Fibroblast of lung (primary cell): ENCODE results near the gene PDLIM7. TPM values are rescaled to one million over a fixed set of nuclear protein-coding genes. Genes with fewer than 3 reads are reported as not detected.

Source experiments
- DNase-seq, 2 donors: peaks; one replicate each; pipeline versions ENCODE4 v3.0.0 to v3.0.0-alpha.2; 2010; ENCODE audit warnings: low read depth in 2 of 2
- H2AFZ ChIP-seq: 2 replicates; pipeline ENCODE4 v1.5.1; 2012; ENCODE audit warnings: low read length, control low read depth, inconsistent platforms
- H3K27ac ChIP-seq: 2 replicates; pipeline ENCODE4 v1.5.1; 2011; ENCODE audit warnings: low read length, control low read depth; ENCODE audit not compliant: insufficient read depth
- H3K27me3 ChIP-seq: 2 replicates; pipeline ENCODE4 v1.5.1; 2011; ENCODE audit warnings: mild to moderate bottlenecking, low read length; ENCODE audit not compliant: control insufficient read depth, insufficient read depth
- H3K36me3 ChIP-seq: 2 replicates; pipeline ENCODE4 v1.5.1; 2011; ENCODE audit warnings: low read length; ENCODE audit not compliant: control insufficient read depth, insufficient read depth
- H3K4me1 ChIP-seq: 2 replicates; pipeline ENCODE4 v1.5.1; 2011; ENCODE audit warnings: low read length; ENCODE audit not compliant: control insufficient read depth, insufficient read depth; ENCODE audit errors: extremely low read depth
- H3K4me2 ChIP-seq: 2 replicates; pipeline ENCODE4 v1.5.1; 2011; ENCODE audit warnings: low read length, control low read depth; ENCODE audit not compliant: insufficient read depth; ENCODE audit errors: extremely low read depth
- H3K4me3 ChIP-seq, 4 experiments: fragments of 200-600 bp in 1 of 4; sonication (generic) in 1 of 4; replicated peaks in 1 of 4; 2 replicates each; pipeline ENCODE4 v1.5.1; 2011 to 2016; ENCODE audit warnings: low read length in 4 of 4, low read depth in 3 of 4, mild to moderate bottlenecking in 3 of 4, control low read depth in 2 of 4, inconsistent platforms in 1 of 4, mixed read lengths in 1 of 4; ENCODE audit not compliant: insufficient read depth in 1 of 4; ENCODE audit errors: control extremely low read depth in 1 of 4
- H3K79me2 ChIP-seq: 2 replicates; pipeline ENCODE4 v1.5.1; 2012; ENCODE audit warnings: mild to moderate bottlenecking, low read length, inconsistent platforms; ENCODE audit not compliant: control insufficient read depth, insufficient read depth
- H3K9ac ChIP-seq: 2 replicates; pipeline ENCODE4 v1.5.1; 2011; ENCODE audit warnings: mild to moderate bottlenecking, low read length, control low read depth; ENCODE audit not compliant: insufficient read depth
- H3K9me3 ChIP-seq: 2 replicates; pipeline ENCODE4 v1.5.1; 2012; ENCODE audit warnings: low read depth, low read length; ENCODE audit not compliant: control insufficient read depth, insufficient read depth
- H4K20me1 ChIP-seq: 2 replicates; pipeline ENCODE4 v1.5.1; 2011; ENCODE audit warnings: low read length; ENCODE audit not compliant: control insufficient read depth, insufficient read depth; ENCODE audit errors: extremely low read depth
- EZH2 ChIP-seq: IDR thresholded peaks from 2 replicates; pipeline ENCODE4 v1.5.1; 2012; ENCODE audit warnings: low read length, control low read depth, mild to moderate bottlenecking; ENCODE audit errors: missing control alignments
- polyA plus RNA-seq, 2 donors: library from polyadenylated mRNA; depleted of rRNA in 1 of 2; stranded (reverse) in 1 of 2; unstranded in 1 of 2; fragments of >200 nt; gene quantifications; 2 replicates each; pipeline ENCODE4 v1.2.1, GENCODE V29; 2011 to 2012; ENCODE audit warnings: missing spikeins in 1 of 2
- total RNA-seq: library from RNA; depleted of rRNA; stranded (reverse); fragments of >200 nt; gene quantifications from 2 replicates; pipeline ENCODE4 v1.2.1, GENCODE V29; 2014
- TF ChIP-seq, protein P1 (sequence below), 2 donors: IDR thresholded peaks in 1 of 2; conservative IDR thresholded peaks in 1 of 2; 1 replicate in 1 of 2; 2 replicates in 1 of 2; pipeline ENCODE4 v1.5.1; 2011 to 2012; ENCODE audit warnings: low read length in 2 of 2, control low read depth in 1 of 2, inconsistent platforms in 1 of 2, low read depth in 1 of 2, mild to moderate bottlenecking in 1 of 2

The PDLIM7 gene
- total and polyA plus RNA-seq, 2 donors (not counting 1 experiment from before 2014, with no cell fraction given) = 65.2 to 245 TPM

DNA sequence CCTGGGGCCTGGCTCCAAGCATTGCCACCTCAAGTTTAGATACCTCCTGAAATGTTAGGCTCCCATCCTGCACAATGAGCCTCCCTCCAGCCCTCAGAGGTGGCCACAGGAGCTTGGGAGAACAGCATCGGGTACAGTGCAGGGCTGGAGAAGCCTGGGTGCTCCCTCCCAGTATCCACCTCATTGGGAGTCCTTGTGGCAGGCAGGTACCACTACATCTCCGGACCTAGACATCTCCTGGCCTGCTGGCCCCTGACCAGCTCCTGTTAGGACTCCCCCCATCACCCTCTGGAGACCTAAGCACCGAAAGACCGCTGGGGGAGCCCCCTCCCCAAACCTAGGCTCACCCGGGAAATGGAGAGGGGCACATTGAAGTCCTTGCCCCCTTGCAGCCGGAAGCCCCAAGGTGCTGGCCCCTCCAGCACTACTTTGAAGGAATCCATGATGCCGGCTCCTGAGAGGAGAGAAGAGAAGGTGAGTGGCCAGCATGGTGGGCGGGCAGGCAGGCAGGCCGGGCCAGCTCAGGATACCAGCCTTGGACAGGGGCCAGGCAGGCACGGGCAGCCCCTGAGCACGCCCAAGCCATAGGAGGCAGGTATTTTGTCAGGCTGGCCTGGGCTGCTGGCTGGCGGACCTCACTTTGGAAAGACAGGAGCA, 1.2 kb downstream of the PDLIM7 start:
- peak overlapping the region; percentile 93 for H3K27ac ChIP-seq
- H3K36me3 ChIP-seq = peaks cover 38% of the 10 kb centered on the region
- H3K4me2 ChIP-seq = peak overlapping the region; percentile 93
- no peaks in the 10 kb centered on the region for H3K27me3 ChIP-seq
- H3K9me3 ChIP-seq = no peaks in the 10 kb centered on the region
- peak in 1 of 2 donors; percentile 75 for DNase-seq
- TF ChIP-seq EZH2 = no peak
- TF ChIP-seq, protein P1, sequence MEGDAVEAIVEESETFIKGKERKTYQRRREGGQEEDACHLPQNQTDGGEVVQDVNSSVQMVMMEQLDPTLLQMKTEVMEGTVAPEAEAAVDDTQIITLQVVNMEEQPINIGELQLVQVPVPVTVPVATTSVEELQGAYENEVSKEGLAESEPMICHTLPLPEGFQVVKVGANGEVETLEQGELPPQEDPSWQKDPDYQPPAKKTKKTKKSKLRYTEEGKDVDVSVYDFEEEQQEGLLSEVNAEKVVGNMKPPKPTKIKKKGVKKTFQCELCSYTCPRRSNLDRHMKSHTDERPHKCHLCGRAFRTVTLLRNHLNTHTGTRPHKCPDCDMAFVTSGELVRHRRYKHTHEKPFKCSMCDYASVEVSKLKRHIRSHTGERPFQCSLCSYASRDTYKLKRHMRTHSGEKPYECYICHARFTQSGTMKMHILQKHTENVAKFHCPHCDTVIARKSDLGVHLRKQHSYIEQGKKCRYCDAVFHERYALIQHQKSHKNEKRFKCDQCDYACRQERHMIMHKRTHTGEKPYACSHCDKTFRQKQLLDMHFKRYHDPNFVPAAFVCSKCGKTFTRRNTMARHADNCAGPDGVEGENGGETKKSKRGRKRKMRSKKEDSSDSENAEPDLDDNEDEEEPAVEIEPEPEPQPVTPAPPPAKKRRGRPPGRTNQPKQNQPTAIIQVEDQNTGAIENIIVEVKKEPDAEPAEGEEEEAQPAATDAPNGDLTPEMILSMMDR (conservative IDR thresholded peaks at IDR 0.05 in 1 of 2, IDR thresholded peaks at IDR 0.05 in 1 of 2; ENCODE audit: low read depth in 1 of 2, low read length in 2 of 2) = peak; percentile 27 to 47
- H3K4me3 ChIP-seq = peak overlapping the region; percentile 70 to 93 (median 80)
- H3K79me2 ChIP-seq = peaks cover 39% of the 10 kb centered on the region
- no peak overlapping the region for H2AFZ ChIP-seq
- peaks cover 43% of the 10 kb centered on the region for H3K4me1 ChIP-seq
- no peaks in the 10 kb centered on the region for H4K20me1 ChIP-seq
- peak overlapping the region; percentile 86 for H3K9ac ChIP-seq

- H4K20me1 ChIP-seq = no peaks in the 10 kb centered on the region
- peaks cover 46% of the 10 kb centered on the region for H3K79me2 ChIP-seq
Observed at GRCh38 chr5:177495243-177496060, 2.0 kb downstream of the PDLIM7 start.

More at GRCh38 chr5:177495243-177496060, 2.0 kb downstream of the PDLIM7 start:
- peak overlapping the region; percentile 93 for H3K27ac ChIP-seq
- H3K36me3 ChIP-seq = peaks cover 43% of the 10 kb centered on the region
- H3K4me3 ChIP-seq = peak overlapping the region; percentile 70 to 93 (median 80)
- peaks cover 40% of the 10 kb centered on the region for H3K4me1 ChIP-seq
- no peak overlapping the region for H2AFZ ChIP-seq
- TF ChIP-seq EZH2 = no peak
- TF ChIP-seq, protein P1 (conservative IDR thresholded peaks at IDR 0.05 in 1 of 2, IDR thresholded peaks at IDR 0.05 in 1 of 2; ENCODE audit: low read depth in 1 of 2, low read length in 2 of 2) = no peak
- DNase-seq = peak; percentile 93 to 96
- no peaks in the 10 kb centered on the region for H3K9me3 ChIP-seq
- peak overlapping the region; percentile 93 for H3K4me2 ChIP-seq
- peak overlapping the region; percentile 86 for H3K9ac ChIP-seq
- no peaks in the 10 kb centered on the region for H3K27me3 ChIP-seq
